ENCODE results near the gene NAALADL2. TPM values are rescaled to one million over a fixed set of nuclear protein-coding genes. Genes with fewer than 3 reads are reported as not detected.

Gene NAALADL2
- total RNA-seq, 2 donors from 2014 or later = 6.2 to 14.5 TPM

GRCh38 chr3:175411405-175411804 lies 552.3 kb downstream of the NAALADL2 start:
- H3K4me1 ChIP-seq = no peaks in the 10 kb centered on the region
- H3K27me3 ChIP-seq = no peaks in the 10 kb centered on the region
- intact Hi-C loops (cut with DNase I) = no loop called here
- no peak overlapping the region for H3K4me3 ChIP-seq
- WGBS, 2 donors = 69 to 84% methylated on average over 4 of the region's 4 CpGs
- no peak for ATAC-seq
- no peak for TF ChIP-seq CTCF (IDR thresholded peaks at IDR 0.05)
- no peak for TF ChIP-seq POLR2A (IDR thresholded peaks at IDR 0.05)
- no peak for DNase-seq
- no peak overlapping the region for H3K27ac ChIP-seq
- H3K9me3 ChIP-seq = no peaks in the 10 kb centered on the region
- no peaks in the 10 kb centered on the region for H3K36me3 ChIP-seq (replicated peaks in 1 of 2; ENCODE audit: insufficient read depth in 1 of 2, low read depth in 2 of 2)

DNA sequence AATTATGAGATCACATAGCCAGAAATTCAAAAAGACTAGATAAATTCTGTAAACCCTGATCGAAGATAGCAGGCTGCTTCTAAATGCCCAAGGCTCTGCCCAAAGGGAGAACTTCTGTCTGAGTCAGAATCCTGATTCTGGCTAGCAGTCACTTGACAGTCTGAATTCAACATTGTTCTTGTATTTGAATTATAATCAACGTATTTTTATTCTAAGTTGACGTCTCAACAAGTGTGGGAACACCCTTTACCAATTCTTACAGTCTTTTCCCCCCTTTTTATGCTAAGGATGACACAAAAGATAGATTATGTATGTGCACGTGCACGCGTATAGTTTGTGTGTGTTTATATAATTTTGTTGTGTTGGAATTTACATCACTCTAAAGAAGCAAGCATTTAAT lies 552.8 kb downstream of the NAALADL2 start:
- Histone ChIP-seq H3K9me3 (no peaks in the 10 kb centered on the region), H3K27ac (no peak overlapping the region), H3K4me1 (no peaks in the 10 kb centered on the region), H3K4me3 (no peak overlapping the region), H3K27me3 (no peaks in the 10 kb centered on the region), H3K36me3 (replicated peaks in 1 of 2; ENCODE audit: insufficient read depth in 1 of 2, low read depth in 2 of 2) (no peaks in the 10 kb centered on the region)
- DNase-seq (no peak), ATAC-seq (no peak)
- intact Hi-C loops (cut with DNase I) = no loop called here
- TF ChIP-seq CTCF (IDR thresholded peaks at IDR 0.05) = no peak
- no peak for TF ChIP-seq POLR2A (IDR thresholded peaks at IDR 0.05)
- WGBS, 2 donors = 73 to 80% methylated on average over 6 of the region's 6 CpGs

DNA sequence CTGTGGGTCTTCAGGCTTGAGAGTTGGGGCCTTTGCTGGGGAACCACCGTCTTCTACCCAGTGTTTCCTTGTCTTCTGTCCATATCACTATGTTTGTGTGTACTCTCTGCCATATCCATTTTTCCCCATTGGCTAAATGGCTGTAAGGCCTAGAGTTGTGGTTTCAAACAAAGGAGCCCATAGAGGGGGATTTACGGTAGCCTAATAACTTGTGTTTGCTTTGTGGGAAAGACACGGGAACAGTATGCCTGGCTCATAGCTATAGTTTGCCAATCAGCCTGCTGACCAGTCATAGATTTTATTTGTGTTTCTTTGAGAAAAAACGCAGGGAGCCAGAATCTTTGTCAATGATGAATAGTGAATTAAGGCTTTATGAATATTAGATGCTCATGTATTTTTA lies 554.8 kb downstream of the NAALADL2 start:
- Histone ChIP-seq H3K36me3 (replicated peaks in 1 of 2; ENCODE audit: insufficient read depth in 1 of 2, low read depth in 2 of 2) (no peaks in the 10 kb centered on the region), H3K27me3 (no peaks in the 10 kb centered on the region), H3K4me1 (no peaks in the 10 kb centered on the region), H3K27ac (no peak overlapping the region), H3K9me3 (no peaks in the 10 kb centered on the region), H3K4me3 (no peak overlapping the region)
- 66 to 76% methylated on average over 4 of the region's 4 CpGs for WGBS, 2 donors
- TF ChIP-seq POLR2A (IDR thresholded peaks at IDR 0.05) (no peak), CTCF (IDR thresholded peaks at IDR 0.05) (no peak)
- intact Hi-C loops (cut with DNase I) = no loop called here
- ATAC-seq (no peak), DNase-seq (no peak)

- ATAC-seq (no peak), DNase-seq (no peak)
- Histone ChIP-seq H3K4me3 (no peak overlapping the region), H3K36me3 (replicated peaks in 1 of 2; ENCODE audit: insufficient read depth in 1 of 2, low read depth in 2 of 2) (no peaks in the 10 kb centered on the region), H3K4me1 (no peaks in the 10 kb centered on the region), H3K9me3 (no peaks in the 10 kb centered on the region), H3K27me3 (no peaks in the 10 kb centered on the region), H3K27ac (no peak overlapping the region)
- intact Hi-C loops (cut with DNase I) = no loop called here
- no peak for TF ChIP-seq POLR2A (IDR thresholded peaks at IDR 0.05)
- 85% methylated on average over 2 of the region's 2 CpGs for WGBS, 2 donors
These were observed 557.5 kb downstream of the NAALADL2 start for GRCh38 chr3:175416600-175416999.

DNA sequence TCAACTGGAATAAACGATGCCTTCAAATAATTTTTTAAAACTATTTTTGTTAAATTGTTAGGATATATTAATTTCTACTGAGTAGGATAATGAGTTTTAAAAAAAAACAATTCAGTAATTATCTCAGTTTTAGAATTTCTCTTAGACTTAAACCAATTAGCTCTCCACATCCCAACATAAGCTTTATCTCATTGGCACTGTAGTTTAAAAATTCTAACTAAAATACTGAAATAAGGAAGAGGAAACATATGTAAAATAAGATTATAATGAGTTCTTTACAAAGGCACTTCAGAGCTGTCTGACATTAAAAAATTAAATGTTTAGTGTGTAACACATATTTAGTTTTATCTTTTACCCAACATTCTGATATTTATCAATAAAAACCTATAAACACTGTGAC lies 558.3 kb downstream of the NAALADL2 start:
- Histone ChIP-seq H3K36me3 (replicated peaks in 1 of 2; ENCODE audit: insufficient read depth in 1 of 2, low read depth in 2 of 2) (no peaks in the 10 kb centered on the region), H3K4me3 (no peak overlapping the region), H3K27me3 (no peaks in the 10 kb centered on the region), H3K27ac (no peak overlapping the region), H3K4me1 (no peaks in the 10 kb centered on the region), H3K9me3 (no peaks in the 10 kb centered on the region)
- intact Hi-C loops (cut with DNase I) = no loop called here
- no peak for TF ChIP-seq CTCF (IDR thresholded peaks at IDR 0.05)
- TF ChIP-seq POLR2A (IDR thresholded peaks at IDR 0.05) = no peak
- no peak for DNase-seq
- no peak for ATAC-seq
- 77 to 90% methylated on average over 1 of the region's 1 CpG for WGBS, 2 donors

Data from body of pancreas (tissue), 4 donors.